HL-60 (cell line): ENCODE measurements around the gene IFNA21.
"Not testable (repeated sequence)": the region's sequence is repeated elsewhere in the genome, so short reads cannot be mapped to it uniquely, and the experiment has no call there.

Experiments
- DNase-seq, 2 experiments: peaks; one replicate each; pipeline ENCODE4 v3.0.0-alpha.2; 2010 to 2020; ENCODE audit warnings: low read depth in 1 of 2, low spot score in 1 of 2
- H3K27ac ChIP-seq: fragments of 250-450 bp; sonication (Bioruptor Pico); replicated peaks from 2 replicates; pipeline ENCODE4 v1.5.1; 2020; ENCODE audit warnings: mild to moderate bottlenecking, moderate library complexity
- H3K27me3 ChIP-seq: fragments of 250-450 bp; sonication (Bioruptor Pico); 2 replicates; pipeline ENCODE4 v1.5.1; 2021; ENCODE audit warnings: mild to moderate bottlenecking, moderate library complexity; ENCODE audit not compliant: insufficient read depth, poor library complexity, severe bottlenecking
- H3K4me3 ChIP-seq: replicated peaks from 2 replicates; pipeline ENCODE4 v1.5.1; 2011; ENCODE audit warnings: mild to moderate bottlenecking, control low read depth, low read length; ENCODE audit not compliant: insufficient read depth
- CTCF ChIP-seq: IDR thresholded peaks from one replicate; pipeline ENCODE4 v1.5.1; 2011; ENCODE audit warnings: low read length, control low read depth, inconsistent platforms; ENCODE audit not compliant: insufficient read depth
- GABPA ChIP-seq: IDR thresholded peaks from 2 replicates; pipeline ENCODE4 v1.6.1; 2012; ENCODE audit warnings: low read depth
- POLR2AphosphoS5 ChIP-seq: IDR thresholded peaks from 2 replicates; pipeline ENCODE4 v1.6.1; 2012; ENCODE audit warnings: low read depth
- REST ChIP-seq: IDR thresholded peaks from 2 replicates; pipeline ENCODE4 v1.6.1; 2012; ENCODE audit warnings: low read depth; ENCODE audit not compliant: insufficient replicate concordance
- SPI1 ChIP-seq: IDR thresholded peaks from 2 replicates; pipeline ENCODE4 v1.6.1; 2012; ENCODE audit warnings: low read depth, mild to moderate bottlenecking, borderline replicate concordance

The IFNA21 gene

GRCh38 chr9:21194867-21195776 lies 28.7 kb upstream of the IFNA21 start:
- H3K4me3 ChIP-seq, H3K27me3 ChIP-seq, H3K27ac ChIP-seq: not testable (repeated sequence)
- TF ChIP-seq CTCF: peak; percentile 6
- DNase-seq: peak in 1 of 2 experiments; percentile 68

GRCh38 chr9:21187487-21187886 lies 21.0 kb upstream of the IFNA21 start, which contains the start of gene IFNA4:
IFNA4 (minus strand) TSS chr9:21187587; CDS start chr9:21187531, 56 bp downstream.
- H3K4me3 ChIP-seq, H3K27ac ChIP-seq, H3K27me3 ChIP-seq, DNase-seq: not testable (repeated sequence)

- DNase-seq: peak in 1 of 2 experiments; percentile 63
- peak; percentile 10 for TF ChIP-seq CTCF
- not testable (repeated sequence) for H3K4me3 ChIP-seq, H3K27ac ChIP-seq, H3K27me3 ChIP-seq
These were observed 16.6 kb upstream of the IFNA21 start for GRCh38 chr9:21182810-21183736.

GRCh38 chr9:21174671-21175070 lies 8.2 kb upstream of the IFNA21 start:
- DNase-seq: no peak
- H3K27me3 ChIP-seq: no peaks in the 10 kb centered on the region
- H3K4me3 ChIP-seq: no peak overlapping the region
- no peak for TF ChIP-seq CTCF
- no peak for TF ChIP-seq SPI1
- TF ChIP-seq REST: no peak
- no peak for TF ChIP-seq POLR2AphosphoS5
- TF ChIP-seq GABPA: no peak
- no peak overlapping the region for H3K27ac ChIP-seq

- Histone ChIP-seq H3K27me3 (no peaks in the 10 kb centered on the region), H3K27ac (no peak overlapping the region), H3K4me3 (no peak overlapping the region)
- TF ChIP-seq POLR2AphosphoS5: no peak
- no peak for TF ChIP-seq GABPA
- no peak for TF ChIP-seq CTCF
- no peak for TF ChIP-seq SPI1
- no peak for TF ChIP-seq REST
- DNase-seq: no peak
These were observed 5.7 kb upstream of the IFNA21 start for GRCh38 chr9:21172156-21172555.
